Stomach (tissue), 4 donors: ENCODE measurements around the gene CERS4.

Experiments used
- EP300 ChIP-seq: sonication (generic); formaldehyde crosslinking; IDR thresholded peaks from one replicate; pipeline ENCODE4 v1.6.1; 2017; ENCODE audit warnings: antibody characterized with exemption
- POLR2A ChIP-seq, 4 donors: fragments of 450-650 bp; IDR thresholded peaks; one replicate each; pipeline ENCODE4 v1.6.1; 2016; ENCODE audit warnings: antibody characterized with exemption in 4 of 4, control low read depth in 2 of 4, mild to moderate bottlenecking in 1 of 4, moderate library complexity in 1 of 4

DNA sequence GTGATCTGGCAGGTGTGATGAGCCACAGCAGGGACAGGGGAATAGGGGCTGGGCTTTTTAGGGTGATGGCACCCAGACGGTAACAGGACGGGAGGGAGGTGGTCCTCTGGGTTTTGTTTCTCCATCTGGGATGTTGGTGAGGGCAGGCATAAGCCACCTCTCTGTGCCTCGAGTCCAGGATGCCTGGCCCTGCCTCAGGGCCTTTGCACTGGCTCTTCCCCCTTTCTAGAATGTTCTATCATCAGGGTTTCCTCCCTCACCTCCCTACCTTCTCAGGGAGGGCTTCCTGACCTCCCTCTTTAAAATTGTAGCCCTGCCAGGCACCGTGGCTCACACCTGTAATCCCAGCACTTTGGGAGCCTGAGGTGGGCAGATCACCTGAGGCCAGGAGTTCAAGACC, 6.6 kb downstream of the CERS4 start:
- TF ChIP-seq EP300 (no peak), POLR2A (IDR thresholded peaks at IDR 0.05) (no peak)
